HG03045 (cell line): ENCODE results near the gene FAM131C.

Source experiments
- ATAC-seq: cut with Tn5 transposase; IDR thresholded peaks from one replicate; pipeline ENCODE4 v1.9.1; 2021; ENCODE audit warnings: mild to moderate bottlenecking, moderate library complexity; ENCODE audit not compliant: unreplicated experiment

Gene FAM131C, protein sequence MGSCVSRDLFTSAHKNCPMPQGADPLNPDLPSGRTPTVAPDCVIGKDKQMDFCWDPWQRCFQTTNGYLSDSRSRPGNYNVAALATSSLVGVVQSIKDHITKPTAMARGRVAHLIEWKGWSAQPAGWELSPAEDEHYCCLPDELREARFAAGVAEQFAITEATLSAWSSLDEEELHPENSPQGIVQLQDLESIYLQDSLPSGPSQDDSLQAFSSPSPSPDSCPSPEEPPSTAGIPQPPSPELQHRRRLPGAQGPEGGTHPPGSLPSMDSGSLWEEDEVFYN

DNA sequence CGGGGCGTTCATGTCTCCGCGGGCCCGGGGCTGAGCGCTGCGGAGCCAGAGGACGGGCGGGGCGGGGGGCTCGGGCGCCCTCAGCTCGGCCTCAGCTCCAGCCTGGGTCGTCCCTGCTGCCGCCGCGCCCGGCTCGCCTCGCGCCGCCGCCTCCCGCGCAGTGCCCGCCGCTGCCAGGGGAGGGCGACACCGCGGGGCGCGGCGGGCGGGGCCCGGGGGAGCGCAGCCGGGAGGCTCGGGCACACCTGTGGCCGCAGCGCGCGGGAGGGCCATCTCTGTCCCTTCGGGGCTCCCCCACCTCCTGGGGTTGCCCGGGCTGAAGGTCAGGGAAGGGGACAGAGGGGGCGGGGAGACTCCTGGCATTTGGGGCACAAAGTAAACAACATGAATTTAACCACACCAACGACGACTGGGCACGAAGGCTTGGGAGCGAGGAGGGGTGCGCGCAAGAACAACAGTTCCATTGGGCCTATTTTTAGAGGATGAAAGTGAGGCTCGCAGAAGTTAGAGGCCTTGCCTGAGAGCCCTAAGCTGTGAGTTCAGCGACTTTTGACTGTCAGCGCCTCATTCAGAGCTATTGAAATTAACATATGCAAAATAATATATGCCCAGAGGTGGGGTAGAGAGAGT lies at the start of gene FAM131C:
FAM131C (minus strand) TSS at position 162 of the 630 bp plus-strand sequence. CDS start 209 bp downstream, outside the sequence.
- peak; percentile 44 for ATAC-seq

DNA sequence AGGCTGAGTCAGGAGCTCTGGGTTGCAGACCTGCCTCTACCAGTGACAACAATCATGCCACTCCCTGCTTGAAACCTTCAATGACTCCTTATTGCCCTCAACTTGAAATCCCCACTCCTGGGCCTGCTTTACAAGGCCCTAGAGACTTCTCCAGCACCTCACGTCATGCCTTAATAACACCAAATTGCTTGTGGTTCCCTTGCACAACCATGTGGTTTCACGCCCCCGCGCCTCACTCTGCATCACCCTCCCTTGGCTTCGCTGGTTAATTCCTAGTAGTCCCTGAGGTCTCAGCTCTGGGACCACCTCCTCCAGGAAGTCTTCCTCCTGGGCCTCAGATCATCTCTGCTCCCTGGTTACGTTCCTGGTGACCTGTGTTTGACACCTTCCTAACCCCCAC lies 49.5 kb upstream of the FAM131C start:
- no peak for ATAC-seq

DNA sequence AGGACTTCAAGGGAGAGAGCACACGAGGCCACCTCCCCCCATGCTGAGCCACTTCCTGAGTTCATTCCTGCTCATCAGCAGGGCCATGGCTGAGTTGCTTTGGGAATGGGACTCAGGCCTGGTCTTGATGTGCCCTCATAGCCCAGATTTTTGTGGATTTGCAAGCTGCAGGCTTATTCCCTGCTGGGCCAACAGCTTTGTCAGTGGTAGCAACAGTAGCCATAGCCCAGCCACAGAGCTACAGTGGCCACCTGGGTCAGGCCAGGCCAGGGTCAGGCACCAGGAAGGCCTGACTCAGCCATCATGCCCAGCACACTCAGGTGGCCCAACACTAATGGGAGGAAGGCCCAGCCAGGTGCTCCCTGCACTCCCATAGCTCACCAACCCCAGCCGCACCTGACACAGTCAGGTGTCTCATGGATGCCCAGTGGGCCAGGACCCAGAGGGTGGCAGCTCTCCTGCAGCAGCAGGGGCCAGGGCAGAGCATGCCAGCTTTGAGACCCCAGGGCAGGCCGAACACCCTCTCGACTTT lies 49.0 kb upstream of the FAM131C start:
- no peak for ATAC-seq

DNA sequence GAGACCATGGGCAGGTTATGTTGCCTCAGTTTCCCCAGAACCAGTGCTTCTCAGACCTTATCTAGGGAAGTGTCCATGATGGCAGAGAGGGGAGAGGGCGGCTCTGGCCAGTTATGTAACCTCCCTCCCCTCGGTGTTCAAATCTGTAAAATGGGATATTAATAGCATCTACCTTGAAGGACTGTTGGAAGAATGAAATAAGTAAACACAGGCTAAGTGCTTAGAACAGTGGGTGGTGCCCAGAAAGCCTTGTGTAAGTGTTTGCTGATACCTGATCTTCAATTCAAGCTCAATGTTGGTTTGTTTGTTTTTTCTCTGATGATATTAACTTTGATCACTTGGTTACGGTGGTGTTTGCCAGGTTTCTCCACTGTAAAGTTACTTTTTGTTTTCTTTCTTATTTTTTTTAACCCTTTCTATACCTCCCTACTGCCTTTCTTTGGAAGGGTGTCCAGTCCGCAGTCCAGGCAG lies 47.5 kb upstream of the FAM131C start:
- ATAC-seq = no peak

DNA sequence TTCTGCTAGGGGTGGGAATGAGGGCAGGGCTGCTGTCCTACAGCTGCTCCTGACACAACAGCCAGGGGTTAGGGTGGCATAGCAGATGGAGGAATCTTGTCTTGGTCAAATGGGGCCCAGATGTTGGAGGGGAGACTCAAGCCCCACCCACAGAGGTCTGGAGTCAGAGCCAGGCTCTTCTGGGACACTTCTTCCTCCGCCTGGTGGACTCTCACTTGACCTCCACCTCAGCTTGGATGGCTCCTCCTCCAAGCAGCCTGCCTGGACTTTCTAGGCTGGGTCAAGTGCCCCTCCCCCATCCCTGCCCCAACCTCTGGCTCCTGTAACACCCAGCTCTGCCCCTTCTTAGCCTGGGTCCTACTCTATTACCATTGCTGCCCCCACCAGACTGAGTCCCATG lies 47.0 kb upstream of the FAM131C start:
- no peak for ATAC-seq

DNA sequence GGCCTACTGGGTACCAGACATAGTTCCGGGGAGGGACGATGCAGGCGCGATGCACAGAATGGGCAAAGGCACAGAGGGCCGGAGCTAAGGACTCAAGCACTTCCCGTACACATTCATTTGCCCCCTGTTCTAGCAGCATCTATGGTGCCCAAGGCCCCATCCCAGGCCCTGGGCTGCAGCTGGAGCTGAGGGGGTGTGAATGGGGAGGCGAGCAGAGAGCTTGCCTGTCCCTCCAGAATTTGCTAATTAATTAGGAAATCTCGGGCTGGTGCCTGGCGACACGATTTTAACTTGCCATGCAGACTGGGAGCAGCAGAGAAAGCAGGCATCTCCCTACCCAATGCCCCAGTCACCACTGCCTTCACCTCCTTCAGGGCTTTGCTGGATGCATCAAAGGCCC lies 46.5 kb upstream of the FAM131C start:
- ATAC-seq = no peak

DNA sequence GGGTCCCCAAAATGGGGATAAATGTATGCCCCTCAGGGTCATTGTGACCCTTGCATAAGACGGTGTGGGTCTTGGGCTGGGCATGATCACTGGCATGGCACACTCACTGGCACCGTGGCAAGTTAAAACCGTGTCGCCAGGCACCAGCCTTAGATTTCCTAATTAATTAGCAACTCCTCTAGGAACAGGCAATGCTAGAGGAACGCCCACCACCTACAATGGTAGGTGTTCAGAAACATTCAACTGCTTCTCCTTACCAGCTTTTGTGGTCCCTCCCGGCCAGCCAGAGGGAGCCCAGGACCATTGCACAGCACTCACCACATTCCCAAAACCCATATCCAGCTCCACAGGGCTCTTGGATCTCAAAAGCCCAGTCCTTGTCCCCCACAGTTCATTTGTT lies 46.1 kb upstream of the FAM131C start:
- ATAC-seq = no peak

DNA sequence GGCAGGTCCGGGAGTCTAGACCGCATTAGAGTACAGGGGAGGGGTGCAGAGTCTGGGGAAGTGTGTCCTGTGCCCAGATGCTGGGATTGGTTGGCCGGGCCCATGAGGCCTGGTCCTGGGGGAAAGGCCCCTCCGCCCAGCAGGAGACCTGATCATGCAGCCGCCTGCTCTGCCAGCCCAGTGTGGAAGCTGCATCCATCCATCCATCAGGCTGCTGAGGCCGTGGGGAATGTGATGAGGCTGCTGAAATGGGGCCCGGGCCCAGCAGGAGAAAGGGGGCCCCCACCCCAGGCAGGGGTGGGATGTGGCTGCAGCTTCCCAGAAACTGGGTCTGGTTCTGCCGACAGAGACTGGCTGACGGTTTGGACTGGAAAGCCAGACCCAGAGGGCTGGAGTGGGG lies 45.3 kb upstream of the FAM131C start:
- ATAC-seq = no peak

DNA sequence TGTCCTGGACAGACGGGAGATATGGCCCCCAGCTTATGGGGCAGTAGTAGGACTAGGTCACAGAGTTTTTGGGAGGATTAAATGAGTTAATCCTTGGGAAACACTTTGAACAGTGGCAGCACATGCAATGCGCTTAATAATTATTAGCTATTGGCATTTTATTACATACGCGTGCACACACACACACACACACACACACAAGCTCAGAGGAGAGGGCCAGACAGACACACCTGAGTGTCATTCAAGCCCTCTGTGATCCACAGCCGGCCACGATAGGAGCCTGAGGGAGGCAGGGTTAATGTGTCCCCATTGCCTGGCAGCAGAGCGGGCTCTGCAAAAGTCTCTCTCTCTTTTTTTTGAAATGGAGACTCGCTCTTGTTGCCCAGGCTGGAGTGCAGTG lies 44.5 kb upstream of the FAM131C start:
- ATAC-seq = no peak

DNA sequence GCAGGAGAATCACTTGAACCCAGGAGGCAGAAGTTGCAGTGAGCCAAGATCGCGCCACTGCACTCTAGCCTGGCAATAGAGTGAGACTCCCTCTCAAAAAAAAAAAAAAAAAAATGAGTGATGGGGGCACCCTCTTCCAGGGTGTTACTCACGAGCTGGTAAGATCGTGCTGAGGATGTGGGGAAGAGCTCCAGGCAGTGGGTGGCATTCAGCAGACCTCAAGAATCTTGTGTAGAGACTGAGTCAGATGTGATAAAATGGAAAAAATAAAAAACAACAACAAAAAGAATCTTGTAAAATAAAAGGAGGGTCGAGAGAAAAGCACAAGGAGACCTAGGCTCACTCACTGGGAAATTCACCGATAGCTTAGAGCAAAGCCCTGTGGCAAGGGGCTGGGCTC lies 43.9 kb upstream of the FAM131C start:
- no peak for ATAC-seq

DNA sequence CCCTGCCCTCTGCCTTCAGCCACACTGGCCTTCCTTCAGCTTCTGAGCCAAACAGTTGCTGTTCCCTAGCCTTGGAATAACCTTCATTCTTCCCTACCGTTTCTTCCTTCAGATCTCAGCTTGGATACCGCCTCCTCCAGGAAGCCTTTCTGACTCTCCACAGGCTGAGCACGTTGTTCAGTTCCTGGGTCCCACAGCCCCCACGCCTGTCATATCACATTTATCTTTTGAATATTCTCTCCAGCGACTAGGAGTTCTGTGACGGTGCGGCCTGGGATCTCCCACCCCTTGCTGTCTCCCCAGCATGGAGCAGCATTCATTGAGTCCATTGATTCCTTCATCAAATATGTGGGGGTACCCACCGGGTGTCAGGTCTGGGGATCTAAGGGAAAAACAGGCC lies 43.2 kb upstream of the FAM131C start:
- ATAC-seq = no peak

DNA sequence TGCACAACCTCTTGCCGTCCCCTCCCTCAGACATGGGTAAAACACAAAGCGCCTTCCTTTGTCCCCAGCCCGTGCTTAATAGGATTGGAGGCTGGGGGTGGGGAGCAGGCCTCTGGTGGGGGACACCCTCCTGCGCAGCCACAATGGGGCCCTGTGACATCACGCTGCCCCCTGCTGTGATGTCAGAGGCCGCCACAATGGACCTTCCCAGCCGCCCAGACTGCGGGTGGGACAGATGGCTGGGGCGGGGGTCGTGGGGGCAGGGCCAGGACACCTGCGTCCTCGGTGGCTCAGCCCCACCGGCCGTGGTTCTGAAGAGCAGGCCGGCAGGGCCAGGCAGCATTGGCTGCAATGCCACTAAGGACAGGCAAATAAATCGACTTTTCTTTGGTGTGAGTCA lies 42.6 kb upstream of the FAM131C start:
- ATAC-seq = no peak

DNA sequence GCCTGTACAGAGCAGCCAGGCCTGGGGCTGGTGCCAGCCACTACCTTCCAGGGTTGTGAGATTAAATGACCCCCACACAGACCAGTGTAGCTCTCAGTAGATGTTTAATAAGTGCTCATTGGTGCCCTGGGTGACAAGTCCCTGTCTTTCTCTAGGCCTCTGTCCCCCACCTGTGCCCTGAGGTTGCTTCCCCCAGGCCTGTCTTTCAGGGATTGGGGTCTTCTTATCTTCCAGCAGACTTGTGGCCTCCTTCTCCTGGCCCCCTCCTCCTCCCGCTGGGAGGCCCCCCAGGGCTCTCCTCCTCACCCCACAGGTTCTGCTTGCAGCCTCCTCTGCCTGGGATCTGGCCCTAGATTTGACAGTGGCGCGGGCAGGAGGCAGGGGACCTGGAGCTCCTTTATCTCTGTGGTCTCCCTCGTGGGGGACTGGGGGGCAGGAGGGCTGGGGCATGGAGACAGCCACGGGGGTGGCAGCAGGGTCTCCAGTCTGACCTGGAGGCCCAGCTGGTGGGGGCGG lies 42.1 kb upstream of the FAM131C start:
- no peak for ATAC-seq

DNA sequence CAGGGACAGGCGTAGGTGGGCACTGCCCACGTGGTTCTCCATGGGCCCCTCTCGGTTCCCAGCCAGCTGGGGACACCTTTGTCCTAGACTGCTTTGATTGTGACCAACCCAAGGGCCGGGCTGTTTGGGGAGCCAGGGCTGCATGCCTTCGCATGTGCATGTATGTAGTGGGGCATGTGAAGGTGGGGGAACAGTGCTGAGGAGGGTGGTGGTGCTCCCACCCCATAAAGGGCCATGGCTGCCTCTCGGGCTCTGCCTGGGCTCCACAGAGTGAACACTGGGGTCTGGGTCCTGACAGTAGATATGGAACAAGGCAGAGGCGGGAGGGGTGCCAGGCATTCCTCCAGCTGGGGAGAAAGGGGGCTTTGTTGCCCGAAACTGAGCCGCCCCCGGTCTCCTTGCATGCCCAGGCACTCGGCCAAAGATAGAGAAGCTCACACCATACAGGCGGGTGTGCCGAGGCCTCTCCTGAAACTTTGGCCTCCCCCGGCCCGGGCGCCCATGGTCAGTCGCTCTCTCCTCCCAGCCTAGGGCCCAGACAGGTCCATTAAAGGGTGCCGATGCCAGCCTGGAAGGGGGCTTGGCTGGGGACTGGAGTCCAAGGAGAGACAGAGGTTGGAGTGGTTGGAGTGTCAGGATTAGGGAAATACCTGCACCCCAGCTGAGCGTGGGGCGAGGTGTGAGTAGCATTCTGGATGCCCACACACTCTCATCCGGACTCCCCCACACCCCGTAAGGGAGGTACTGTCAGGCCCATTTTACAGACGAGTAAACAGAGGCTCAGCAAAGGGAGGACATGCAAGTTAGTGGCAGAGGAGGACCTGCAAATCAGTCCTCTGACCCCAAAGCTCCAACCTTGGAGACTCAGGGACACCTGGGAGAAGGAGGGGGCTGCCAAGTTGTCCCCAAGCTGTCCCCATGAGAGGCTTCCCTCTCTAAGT lies 41.3 kb upstream of the FAM131C start:
- no peak for ATAC-seq

DNA sequence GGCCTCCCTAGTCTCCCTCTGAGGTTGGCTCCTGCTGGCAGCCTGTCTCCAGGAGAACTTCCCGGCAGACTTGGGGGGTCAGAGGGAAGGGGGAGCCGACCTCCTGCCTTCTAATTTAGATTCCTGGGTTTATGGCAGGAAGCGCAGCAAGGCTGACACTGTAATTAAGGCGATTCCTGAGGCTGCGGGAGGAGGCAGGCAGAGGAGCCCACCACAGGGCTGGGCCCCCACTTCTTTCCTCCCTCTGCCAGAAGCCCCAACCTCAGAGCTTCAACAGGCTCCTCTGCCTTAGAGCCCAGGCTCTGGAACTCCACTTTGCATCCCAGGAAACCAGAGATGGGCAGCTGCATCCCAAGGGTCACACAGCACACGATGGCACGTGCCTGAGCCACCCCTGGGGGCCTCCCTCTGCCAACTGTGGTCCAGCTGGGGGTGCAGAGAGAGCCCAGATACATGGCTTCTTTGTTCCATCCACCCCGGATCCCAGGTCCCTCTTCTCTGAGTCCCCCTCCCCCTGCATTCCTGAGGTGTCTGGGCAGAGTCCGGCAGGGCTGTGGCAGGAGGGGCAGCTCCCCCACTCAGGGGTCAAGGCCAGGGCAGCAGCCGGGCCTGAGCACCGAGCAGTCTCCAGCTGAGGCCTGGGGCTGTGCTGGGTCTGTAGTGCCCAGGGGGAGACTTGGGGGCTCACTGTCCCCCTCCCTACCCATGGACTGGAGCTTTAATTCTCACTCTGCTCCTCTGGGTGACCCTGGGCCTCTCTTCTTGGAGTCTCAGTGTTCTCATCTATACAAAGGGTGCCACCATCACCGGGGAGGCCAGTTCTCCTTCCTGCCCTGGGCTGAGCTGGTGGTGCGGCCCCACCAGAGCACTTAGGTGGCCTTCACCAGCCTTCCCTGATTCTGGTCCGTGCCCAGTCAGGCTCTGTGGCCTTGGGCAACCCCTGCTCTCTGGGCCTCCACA lies 39.4 kb upstream of the FAM131C start:
- ATAC-seq = no peak

DNA sequence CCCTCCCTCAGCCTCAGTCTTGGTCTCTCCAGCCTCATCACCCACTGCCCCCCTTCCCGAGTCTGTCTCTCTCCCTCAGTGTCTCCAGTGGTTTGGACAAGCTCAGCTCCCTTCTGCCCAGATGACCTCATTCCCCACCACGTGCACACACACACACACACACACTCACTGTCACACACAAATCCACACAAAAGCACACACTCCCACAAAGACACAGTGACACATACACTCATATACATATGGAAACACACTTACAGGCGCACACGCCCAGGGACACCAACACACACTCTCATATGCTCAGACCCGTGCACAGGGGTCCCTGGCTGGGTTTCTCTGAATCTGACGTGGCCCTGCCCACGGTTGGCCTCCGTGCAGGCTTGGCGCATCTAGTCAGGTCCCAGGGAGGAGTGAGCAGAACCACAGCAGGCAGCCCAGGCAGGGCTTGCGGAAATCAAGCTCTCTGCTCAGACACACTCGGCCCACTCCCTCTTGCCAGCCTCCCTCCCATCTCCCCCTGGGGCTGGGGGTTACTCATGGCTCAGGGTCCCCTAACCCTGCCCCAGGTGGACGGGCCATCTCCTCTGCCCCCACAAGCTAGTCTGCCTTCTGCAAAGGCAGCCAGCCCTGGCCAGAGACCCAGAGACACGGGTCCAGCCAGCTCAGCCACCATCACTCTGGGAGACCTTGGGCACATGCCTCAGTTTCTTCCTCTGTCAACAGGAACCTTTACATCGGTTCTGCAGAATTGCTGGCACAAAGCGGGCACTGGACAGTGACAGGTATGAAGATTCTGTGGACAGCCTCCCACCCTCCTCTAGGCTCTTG lies 38.5 kb upstream of the FAM131C start:
- ATAC-seq = no peak

DNA sequence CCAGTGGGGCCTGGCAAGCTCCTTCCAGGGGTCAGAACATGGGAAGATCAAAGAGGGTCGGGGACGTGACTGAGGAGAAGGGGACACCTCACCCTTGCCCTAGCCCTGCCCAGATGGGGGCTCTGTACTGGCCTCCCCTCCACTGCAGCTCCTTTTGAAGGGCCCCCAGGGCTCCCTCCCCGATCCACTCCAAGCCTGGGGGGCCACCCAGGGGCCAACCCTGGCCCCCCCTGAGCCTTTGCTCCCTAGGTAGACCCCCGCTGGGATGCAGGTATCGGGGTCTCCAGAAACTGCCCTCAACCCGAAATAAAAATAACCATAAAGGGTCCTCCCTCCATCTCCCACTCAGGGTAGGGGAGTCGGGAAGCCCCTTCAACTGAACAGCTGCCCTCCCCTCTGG lies 37.4 kb upstream of the FAM131C start:
- no peak for ATAC-seq

DNA sequence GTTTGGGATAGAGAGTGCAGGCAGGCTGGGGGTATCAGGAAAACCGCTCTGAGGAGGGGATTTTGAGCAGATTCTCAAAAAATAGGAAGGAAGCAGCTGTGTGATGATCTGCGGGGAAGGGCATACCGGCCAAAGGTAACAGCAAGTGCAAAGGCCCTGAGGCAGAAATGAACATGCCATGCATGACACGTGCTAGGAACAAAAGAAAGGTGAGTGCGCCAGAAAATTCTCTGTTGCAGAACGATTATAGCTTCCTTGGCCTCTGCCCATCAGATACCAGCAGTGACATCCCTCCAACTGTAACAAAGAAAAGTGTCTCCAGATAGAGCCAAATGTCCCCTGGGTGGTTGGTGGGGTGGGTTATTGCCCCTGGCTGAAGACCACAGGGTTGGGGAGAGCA lies 37.0 kb upstream of the FAM131C start:
- ATAC-seq = no peak

DNA sequence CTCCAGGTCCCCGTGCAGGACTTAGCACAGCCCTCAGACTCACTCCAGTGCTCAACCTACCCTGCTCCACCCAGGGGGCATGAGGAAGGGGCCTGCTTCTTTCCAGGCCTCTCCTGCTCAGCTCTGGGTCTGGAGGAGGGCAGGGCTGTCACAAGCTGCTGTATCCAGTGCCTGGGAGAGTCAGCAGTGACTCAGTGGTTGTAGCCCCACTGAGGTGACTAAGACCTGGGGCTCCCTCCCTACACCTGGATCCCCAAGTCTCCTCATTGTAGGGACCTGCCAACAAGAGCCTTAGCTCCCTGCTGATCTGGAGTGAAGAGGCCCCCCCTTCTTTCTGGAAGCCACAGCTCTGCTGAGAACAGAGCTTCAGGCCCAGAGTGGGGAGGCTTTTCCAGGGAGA lies 36.1 kb upstream of the FAM131C start:
- ATAC-seq = no peak
